Omental fat pad (tissue), 4 donors: ENCODE results near the gene CRCP. TPM values are rescaled to one million over a fixed set of nuclear protein-coding genes. Genes with fewer than 3 reads are reported as not detected.

Source experiments
- ATAC-seq: fragments of 150-250 bp; one replicate; pipeline ENCODE4 v1.9.1; 2016; ENCODE audit warnings: mild to moderate bottlenecking, moderate library complexity; ENCODE audit not compliant: low FRiP score
- DNase-seq: peaks from one replicate; pipeline ENCODE4 v3.0.0-alpha.2; 2019; ENCODE audit warnings: low spot score
- CTCF ChIP-seq, 3 donors: fragments of 450-650 bp; IDR thresholded peaks; one replicate each; pipeline ENCODE4 v1.5.1; 2016 to 2017; ENCODE audit warnings: antibody characterized with exemption in 3 of 3, mild to moderate bottlenecking in 3 of 3, moderate library complexity in 2 of 3
- total RNA-seq, 4 donors: library from RNA; depleted of rRNA; stranded (reverse); fragments of >200 nt; gene quantifications; one replicate each; pipeline ENCODE4 v1.1.0, GENCODE V29; 2016

CRCP gene
- total RNA-seq, 4 donors from 2014 or later = 26.9 to 49.5 (median 38.3) TPM

GRCh38 chr7:66176914-66177313, 62.3 kb downstream of the CRCP start:
- TF ChIP-seq CTCF (IDR thresholded peaks at IDR 0.05) = no peak
- DNase-seq = no peak
- no peak for ATAC-seq

GRCh38 chr7:66178258-66178657, 63.6 kb downstream of the CRCP start:
- ATAC-seq (no peak), DNase-seq (no peak)
- no peak for TF ChIP-seq CTCF (IDR thresholded peaks at IDR 0.05)

DNA sequence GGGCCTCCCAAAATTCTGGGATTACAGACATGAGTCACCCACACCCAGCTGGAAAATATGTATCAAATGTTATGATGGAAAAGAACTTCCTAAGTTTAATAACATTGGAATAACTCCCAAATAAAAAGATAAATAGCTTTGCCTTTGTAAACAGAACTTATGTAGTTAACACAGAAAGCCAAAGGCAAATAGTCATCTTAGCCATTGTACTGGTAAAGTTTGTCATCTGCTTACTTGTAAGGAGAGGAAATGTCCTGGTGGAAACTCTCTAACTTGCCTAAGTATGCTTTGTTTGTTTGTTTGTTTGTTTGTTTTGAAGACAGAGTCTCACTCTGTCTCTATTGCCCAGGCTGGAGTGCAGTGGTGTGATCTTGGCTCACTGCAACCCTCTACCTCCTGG, 66.7 kb downstream of the CRCP start:
- DNase-seq = no peak
- ATAC-seq = no peak
- TF ChIP-seq CTCF (IDR thresholded peaks at IDR 0.05) = no peak

DNA sequence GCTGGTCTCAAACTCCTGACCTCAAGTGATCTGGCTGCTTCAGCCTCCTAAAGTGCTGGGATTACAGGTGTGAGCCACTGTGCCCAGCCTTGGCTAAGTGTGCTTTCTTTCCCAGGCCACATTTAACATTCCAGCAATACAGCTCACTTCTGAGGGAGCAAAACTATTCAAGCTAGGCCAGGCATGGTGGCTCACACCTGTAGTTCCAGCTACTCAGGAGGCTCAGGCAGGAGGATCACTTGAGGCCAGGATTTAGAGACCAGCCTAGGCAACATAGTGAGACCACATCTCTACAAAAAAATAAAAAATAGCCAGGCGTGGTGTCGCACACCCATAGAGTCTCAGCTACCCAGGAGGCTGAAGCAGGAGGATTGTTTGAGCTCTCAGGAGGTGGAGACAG, 67.2 kb downstream of the CRCP start:
- no peak for TF ChIP-seq CTCF (IDR thresholded peaks at IDR 0.05)
- no peak for ATAC-seq
- DNase-seq = no peak

GRCh38 chr7:66182920-66183319, 68.3 kb downstream of the CRCP start:
- ATAC-seq (no peak), DNase-seq (no peak)
- TF ChIP-seq CTCF (IDR thresholded peaks at IDR 0.05) = no peak

- TF ChIP-seq CTCF (IDR thresholded peaks at IDR 0.05) = no peak
- ATAC-seq = no peak
- no peak for DNase-seq
Observed at GRCh38 chr7:66183700-66184099, 69.1 kb downstream of the CRCP start.

DNA sequence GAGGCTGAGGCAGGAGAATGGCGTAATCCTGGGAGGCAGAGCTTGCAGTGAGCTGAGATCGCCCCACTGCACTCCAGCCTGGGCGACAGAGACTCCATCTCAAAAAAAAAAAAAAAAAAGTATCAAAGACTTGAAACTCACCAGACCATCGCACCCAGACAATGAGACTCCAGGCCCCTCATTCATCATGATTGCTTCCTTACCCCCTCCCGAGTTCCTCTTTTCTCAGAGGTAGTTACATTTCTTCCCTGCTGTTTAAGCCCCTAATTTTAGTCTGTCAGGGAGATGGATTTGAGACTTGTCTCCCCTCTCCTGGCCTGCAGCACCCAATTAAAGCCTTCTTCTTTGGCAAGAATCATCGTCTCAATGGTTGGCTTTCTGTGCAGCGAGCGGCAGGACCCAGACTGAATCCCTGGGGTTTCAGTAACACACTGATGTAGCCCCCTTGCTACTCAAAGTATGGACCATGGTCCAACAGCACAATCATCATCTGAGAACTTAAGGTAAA, 71.1 kb downstream of the CRCP start:
- TF ChIP-seq CTCF (IDR thresholded peaks at IDR 0.05) = no peak
- ATAC-seq (no peak), DNase-seq (no peak)
